OCI-M1 (cell line): ENCODE data around the gene ZDHHC7.

ENCODE experiments used
- DNase-seq: peaks from one replicate; lab custom pipeline; 2025; lab: John Stamatoyannopoulos, UW

Gene ZDHHC7

GRCh38 chr16:85018529-85019236, 7.3 kb upstream of the ZDHHC7 start:
- no peak for DNase-seq

GRCh38 chr16:85017633-85018032, 6.3 kb upstream of the ZDHHC7 start:
- no peak for DNase-seq

GRCh38 chr16:85017151-85017550, 5.8 kb upstream of the ZDHHC7 start:
- no peak for DNase-seq

- peak; percentile 17 for DNase-seq
Observed at GRCh38 chr16:85015481-85016187, 4.3 kb upstream of the ZDHHC7 start.

GRCh38 chr16:85014311-85014710, 3.0 kb upstream of the ZDHHC7 start:
- no peak for DNase-seq

- DNase-seq, result no peak
Observed at GRCh38 chr16:85011846-85012284, 530 bp upstream of the ZDHHC7 start.

GRCh38 chr16:85010446-85010930, 847 bp downstream of the ZDHHC7 start:
- DNase-seq, result peak; percentile 54

- DNase-seq, result no peak
Observed at GRCh38 chr16:85008271-85008670, 3.1 kb downstream of the ZDHHC7 start.

- DNase-seq, result no peak
Observed at GRCh38 chr16:85007496-85008214, 3.7 kb downstream of the ZDHHC7 start.

GRCh38 chr16:85006639-85007038, 4.7 kb downstream of the ZDHHC7 start:
- no peak for DNase-seq

GRCh38 chr16:85005285-85006069, 5.9 kb downstream of the ZDHHC7 start:
- no peak for DNase-seq

- no peak for DNase-seq
Observed at GRCh38 chr16:85004587-85005205, 6.6 kb downstream of the ZDHHC7 start.

- DNase-seq, result no peak
Observed at GRCh38 chr16:85003725-85004586, 7.4 kb downstream of the ZDHHC7 start.

GRCh38 chr16:85003076-85003475, 8.3 kb downstream of the ZDHHC7 start:
- no peak for DNase-seq

GRCh38 chr16:85002608-85003007, 8.7 kb downstream of the ZDHHC7 start:
- DNase-seq, result no peak

GRCh38 chr16:85002099-85002541, 9.2 kb downstream of the ZDHHC7 start:
- DNase-seq, result no peak

- no peak for DNase-seq
Observed at GRCh38 chr16:84999857-85000480, 11.4 kb downstream of the ZDHHC7 start.

- no peak for DNase-seq
Observed at GRCh38 chr16:84999200-84999599, 12.1 kb downstream of the ZDHHC7 start.

- DNase-seq, result no peak
Observed at GRCh38 chr16:84996365-84996764, 15.0 kb downstream of the ZDHHC7 start.

- DNase-seq, result no peak
Observed at GRCh38 chr16:84995663-84996062, 15.7 kb downstream of the ZDHHC7 start.
